WERI-Rb-1 (cell line): ENCODE data around the gene CCDC33.
A peak's percentile ranks its signal among the peaks of the same experiment; 100 is the strongest.

Experiments
- DNase-seq: peaks from one replicate; pipeline ENCODE4 v3.0.0-alpha.2; 2020
- H3K27ac ChIP-seq: fragments of 250-450 bp; sonication (Bioruptor Pico); 2 replicates; pipeline ENCODE4 v1.5.1; 2020; ENCODE audit warnings: mild to moderate bottlenecking, moderate library complexity
- H3K27me3 ChIP-seq: fragments of 250-450 bp; sonication (Bioruptor Pico); 2 replicates; pipeline ENCODE4 v1.5.1; 2021; ENCODE audit warnings: mild to moderate bottlenecking, low read depth, moderate library complexity; ENCODE audit not compliant: insufficient read depth, severe bottlenecking
- H3K36me3 ChIP-seq: fragments of 250-450 bp; sonication (Bioruptor Pico); 2 replicates; pipeline ENCODE4 v1.5.1; 2020; ENCODE audit warnings: mild to moderate bottlenecking, moderate library complexity
- H3K4me3 ChIP-seq: 2 replicates; pipeline ENCODE4 v1.5.1; 2011; ENCODE audit warnings: low read depth, mild to moderate bottlenecking, control low read depth, low read length
- H3K9me3 ChIP-seq: fragments of 250-450 bp; sonication (Bioruptor Pico); 2 replicates; pipeline ENCODE4 v1.5.1; 2021; ENCODE audit warnings: mild to moderate bottlenecking, moderate library complexity; ENCODE audit not compliant: severe bottlenecking
- TF ChIP-seq, protein P1 (sequence below): IDR thresholded peaks from 2 replicates; pipeline ENCODE4 v1.5.1; 2011; ENCODE audit warnings: low read depth, mild to moderate bottlenecking, control low read depth, inconsistent platforms, low read length

CCDC33 gene

DNA sequence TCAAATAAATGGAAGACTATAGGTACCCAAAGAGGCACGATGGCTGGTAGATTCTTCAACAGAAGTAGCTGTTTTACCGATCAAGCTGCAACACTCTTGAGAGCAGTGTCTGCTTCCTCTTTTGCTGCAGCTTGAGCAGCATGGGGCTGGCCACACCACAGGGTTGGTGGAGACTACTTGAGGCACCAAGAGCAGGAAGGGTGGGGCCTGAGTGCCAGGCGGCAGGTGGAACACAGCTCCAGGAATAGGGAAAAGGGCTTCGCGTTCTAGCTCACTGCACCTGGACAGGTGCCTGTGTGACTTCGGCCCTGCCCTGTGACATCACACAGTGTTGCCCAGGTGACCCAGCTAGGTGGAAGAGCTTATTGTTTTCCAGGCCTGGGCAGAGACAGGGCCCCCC, at the start of gene CCDC33:
TSS of gene CCDC33 (plus strand) at position 365 of the 400 bp plus-strand sequence. CDS start 394 bp downstream, outside the sequence.
- TF ChIP-seq, protein P1, sequence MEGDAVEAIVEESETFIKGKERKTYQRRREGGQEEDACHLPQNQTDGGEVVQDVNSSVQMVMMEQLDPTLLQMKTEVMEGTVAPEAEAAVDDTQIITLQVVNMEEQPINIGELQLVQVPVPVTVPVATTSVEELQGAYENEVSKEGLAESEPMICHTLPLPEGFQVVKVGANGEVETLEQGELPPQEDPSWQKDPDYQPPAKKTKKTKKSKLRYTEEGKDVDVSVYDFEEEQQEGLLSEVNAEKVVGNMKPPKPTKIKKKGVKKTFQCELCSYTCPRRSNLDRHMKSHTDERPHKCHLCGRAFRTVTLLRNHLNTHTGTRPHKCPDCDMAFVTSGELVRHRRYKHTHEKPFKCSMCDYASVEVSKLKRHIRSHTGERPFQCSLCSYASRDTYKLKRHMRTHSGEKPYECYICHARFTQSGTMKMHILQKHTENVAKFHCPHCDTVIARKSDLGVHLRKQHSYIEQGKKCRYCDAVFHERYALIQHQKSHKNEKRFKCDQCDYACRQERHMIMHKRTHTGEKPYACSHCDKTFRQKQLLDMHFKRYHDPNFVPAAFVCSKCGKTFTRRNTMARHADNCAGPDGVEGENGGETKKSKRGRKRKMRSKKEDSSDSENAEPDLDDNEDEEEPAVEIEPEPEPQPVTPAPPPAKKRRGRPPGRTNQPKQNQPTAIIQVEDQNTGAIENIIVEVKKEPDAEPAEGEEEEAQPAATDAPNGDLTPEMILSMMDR = no peak
- Histone ChIP-seq H3K27me3 (no peaks in the 10 kb centered on the region), H3K36me3 (no peaks in the 10 kb centered on the region), H3K9me3 (no peaks in the 10 kb centered on the region), H3K27ac (peak within 1 kb of the TSS; percentile 69), H3K4me3 (no peak within 1 kb of the TSS)
- DNase-seq = no peak

GRCh38 chr15:74188216-74188615, 47.9 kb upstream of the CCDC33 start:
- TF ChIP-seq, protein P1 = no peak
- Histone ChIP-seq H3K4me3 (no peak overlapping the region), H3K9me3 (no peaks in the 10 kb centered on the region), H3K27ac (no peak overlapping the region), H3K36me3 (peaks cover 34% of the 10 kb centered on the region), H3K27me3 (no peaks in the 10 kb centered on the region)
- peak; percentile 39 for DNase-seq

DNA sequence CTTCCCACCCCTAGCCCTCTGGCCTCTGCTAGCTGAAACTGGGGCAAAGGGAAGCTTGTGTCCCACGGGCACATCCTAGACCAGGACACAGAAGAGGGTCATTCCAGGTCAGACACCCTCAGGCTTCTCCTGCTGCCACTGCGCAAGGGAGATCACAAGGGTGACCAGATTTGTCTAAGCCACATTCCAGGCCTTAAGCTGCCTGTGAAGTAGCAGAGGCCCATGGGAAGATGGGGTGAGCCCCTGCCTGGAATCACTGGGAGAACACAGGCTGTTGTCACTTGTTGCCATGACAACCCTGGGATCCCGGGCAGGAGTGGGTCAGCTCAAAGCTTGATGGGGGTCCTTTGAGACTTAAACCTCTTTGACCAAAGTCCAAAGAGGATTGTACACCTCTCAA, 44.3 kb upstream of the CCDC33 start:
- Histone ChIP-seq H3K36me3 (peaks cover 57% of the 10 kb centered on the region), H3K9me3 (no peaks in the 10 kb centered on the region), H3K4me3 (no peak overlapping the region), H3K27ac (peak overlapping the region; percentile 71), H3K27me3 (no peaks in the 10 kb centered on the region)
- DNase-seq = peak; percentile 91
- TF ChIP-seq, protein P1 = no peak

GRCh38 chr15:74192751-74193150, 43.4 kb upstream of the CCDC33 start:
- DNase-seq = peak; percentile 71
- TF ChIP-seq, protein P1 = no peak
- Histone ChIP-seq H3K27ac (peak overlapping the region; percentile 71), H3K4me3 (no peak overlapping the region), H3K27me3 (no peaks in the 10 kb centered on the region), H3K9me3 (no peaks in the 10 kb centered on the region), H3K36me3 (peaks cover 61% of the 10 kb centered on the region)

- no peaks in the 10 kb centered on the region for H3K27me3 ChIP-seq
- no peaks in the 10 kb centered on the region for H3K9me3 ChIP-seq
- peak overlapping the region; percentile 71 for H3K27ac ChIP-seq
- TF ChIP-seq, protein P1 = no peak
- H3K36me3 ChIP-seq = peaks cover 62% of the 10 kb centered on the region
- H3K4me3 ChIP-seq = no peak overlapping the region
- DNase-seq = peak; percentile 47
Observed at GRCh38 chr15:74193299-74193718, 42.8 kb upstream of the CCDC33 start.

DNA sequence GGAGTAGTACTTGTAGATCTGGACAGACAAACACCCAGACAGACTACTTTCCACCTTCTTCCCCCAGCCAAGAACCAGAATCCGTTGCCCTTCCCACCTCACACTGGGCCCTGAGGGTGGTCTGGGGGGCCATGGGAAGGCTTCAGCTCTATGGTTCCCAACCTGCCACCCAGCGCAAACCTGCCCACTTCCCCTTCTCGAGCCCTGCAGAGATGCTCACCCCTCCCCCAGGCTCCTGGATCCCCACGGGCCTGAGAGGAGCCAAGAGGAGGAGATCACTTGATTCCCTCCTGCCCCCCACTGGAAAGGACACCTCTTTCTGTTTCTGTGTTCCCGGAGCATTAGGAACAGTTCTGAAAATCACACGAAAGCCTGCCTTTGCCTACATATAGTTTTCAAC, 42.2 kb upstream of the CCDC33 start:
- Histone ChIP-seq H3K9me3 (no peaks in the 10 kb centered on the region), H3K27ac (peak overlapping the region; percentile 71), H3K27me3 (no peaks in the 10 kb centered on the region), H3K4me3 (no peak overlapping the region), H3K36me3 (peaks cover 66% of the 10 kb centered on the region)
- TF ChIP-seq, protein P1 = no peak
- DNase-seq = no peak
